B cell (primary cell): ENCODE data around the gene DZANK1. TPM values are rescaled to one million over a fixed set of nuclear protein-coding genes. Genes with fewer than 3 reads are reported as not detected.

Experiments
- ATAC-seq: fragments of 200-7000 bp; cut with Tn5 transposase; one replicate; pipeline ENCODE4 v1.10.0; 2021; ENCODE audit warnings: low read depth, mild to moderate bottlenecking, moderate number of reproducible peaks, moderate library complexity
- CTCF ChIA-PET: fragments of 350-600 bp; sonication (Branson Sonifier 250); formaldehyde crosslinking; loops from one replicate; lab custom pipeline; 2021; ENCODE audit warnings: antibody characterized with exemption, inconsistent platforms; lab: Charles Lee
- POLR2A ChIA-PET: fragments of 350-600 bp; sonication (Branson Sonifier 250); formaldehyde crosslinking; loops from one replicate; lab custom pipeline; 2021; ENCODE audit warnings: antibody characterized with exemption; lab: Charles Lee
- DNase-seq: peaks from one replicate; pipeline ENCODE4 v3.0.0; 2013
- H2AFZ ChIP-seq: 2 replicates; pipeline ENCODE4 v1.6.1; 2012; ENCODE audit warnings: mild to moderate bottlenecking, low read depth, low read length; ENCODE audit not compliant: insufficient read depth, poor library complexity, severe bottlenecking
- H3K27ac ChIP-seq, 2 donors: 1 replicate in 1 of 2; 2 replicates in 1 of 2; pipeline ENCODE4 v1.5.1; 2012 to 2013; ENCODE audit warnings: low read length in 2 of 2, mild to moderate bottlenecking in 2 of 2, moderate library complexity in 1 of 2
- H3K27me3 ChIP-seq, 4 experiments: fragments of 200-600 bp in 1 of 4; sonication (generic) in 1 of 4; replicated peaks in 1 of 4; 1 replicate in 2 of 4; 2 replicates in 2 of 4; pipeline versions ENCODE4 v1.6.1 to v1.7.0; 2013 to 2016; ENCODE audit warnings: low read length in 3 of 4, mild to moderate bottlenecking in 2 of 4, mixed read lengths in 1 of 4, moderate library complexity in 1 of 4; ENCODE audit not compliant: insufficient read depth in 4 of 4, control insufficient read depth in 3 of 4; ENCODE audit errors: control extremely low read depth in 1 of 4
- H3K36me3 ChIP-seq, 2 experiments: replicated peaks in 1 of 2; 1 replicate in 1 of 2; 2 replicates in 1 of 2; pipeline versions ENCODE4 v1.6.1 to v1.7.1; 2013; ENCODE audit warnings: low read length in 1 of 2; ENCODE audit not compliant: insufficient read depth in 2 of 2, control insufficient read depth in 1 of 2; ENCODE audit errors: control extremely low read depth in 1 of 2, extremely low read depth in 1 of 2
- H3K4me1 ChIP-seq, 2 donors: fragments of 200-600 bp in 1 of 2; sonication (generic) in 1 of 2; 1 replicate in 1 of 2; 2 replicates in 1 of 2; pipeline versions ENCODE4 v1.5.1 to v1.6.1; 2013 to 2017; ENCODE audit warnings: low read length in 2 of 2; ENCODE audit not compliant: control insufficient read depth in 2 of 2, insufficient read depth in 2 of 2
- H3K4me2 ChIP-seq: replicated peaks from 2 replicates; pipeline ENCODE3; 2012; ENCODE audit warnings: mild to moderate bottlenecking, low read depth, low read length; ENCODE audit not compliant: poor library complexity, severe bottlenecking
- H3K4me3 ChIP-seq, 5 experiments: fragments of 200-600 bp in 1 of 5; sonication (generic) in 1 of 5; 1 replicate in 3 of 5; 2 replicates in 2 of 5; pipeline versions ENCODE4 v1.5.1 to v1.7.0; 2011 to 2016; ENCODE audit warnings: low read length in 4 of 5, mild to moderate bottlenecking in 4 of 5, low read depth in 2 of 5, control low read depth in 1 of 5, moderate library complexity in 1 of 5; ENCODE audit not compliant: insufficient read depth in 1 of 5; ENCODE audit errors: control extremely low read depth in 1 of 5, extremely low read depth in 1 of 5
- H3K79me2 ChIP-seq: fragments of 200-600 bp; sonication (generic); one replicate; pipeline ENCODE4 v1.6.0; 2016; ENCODE audit warnings: low read length; ENCODE audit not compliant: control insufficient read depth, insufficient read depth
- H3K9ac ChIP-seq: fragments of 200-600 bp; sonication (generic); 2 replicates; pipeline ENCODE4 v1.6.1; 2017; ENCODE audit warnings: mild to moderate bottlenecking, low read length, moderate library complexity
- H3K9me3 ChIP-seq, 3 donors: one replicate each; pipeline versions ENCODE4 v1.6.1 to v1.7.1; 2013; ENCODE audit warnings: low read length in 2 of 3; ENCODE audit not compliant: control insufficient read depth in 2 of 3, insufficient read depth in 1 of 3; ENCODE audit errors: control extremely low read depth in 1 of 3
- H4K20me1 ChIP-seq: 2 replicates; pipeline ENCODE4 v1.6.0; 2012; ENCODE audit warnings: mild to moderate bottlenecking, low read length; ENCODE audit not compliant: insufficient read depth, control insufficient read depth, poor library complexity, severe bottlenecking
- H3K27ac Mint-ChIP-seq: one replicate; pipeline ENCODE4 v1.8.0; 2021; ENCODE audit warnings: mixed read lengths
- H3K27me3 Mint-ChIP-seq: one replicate; pipeline ENCODE4 v1.8.0; 2021; ENCODE audit warnings: mixed read lengths
- H3K4me1 Mint-ChIP-seq: one replicate; pipeline ENCODE4 v1.8.0; 2021; ENCODE audit warnings: mixed read lengths
- H3K4me3 Mint-ChIP-seq: one replicate; pipeline ENCODE4 v1.8.0; 2021; ENCODE audit warnings: mixed read lengths
- H3K9me3 Mint-ChIP-seq: one replicate; pipeline ENCODE4 v1.8.0; 2022; ENCODE audit warnings: mixed read lengths; ENCODE audit not compliant: insufficient read depth
- CTCF ChIP-seq: fragments of 200-600 bp; IDR thresholded peaks from one replicate; pipeline ENCODE4 v1.8.0; 2022; ENCODE audit warnings: antibody characterized with exemption, mild to moderate bottlenecking
- EZH2 ChIP-seq: IDR thresholded peaks from 2 replicates; pipeline ENCODE4 v1.6.1; 2012; ENCODE audit warnings: borderline replicate concordance, low read depth, mild to moderate bottlenecking, moderate library complexity, low read length; ENCODE audit not compliant: insufficient read depth, poor library complexity, severe bottlenecking
- WGBS: methylation state at CpG from one replicate; pipeline ENCODE4 v1.1.5; 2013; ENCODE audit warnings: missing lambda C conversion rate; ENCODE audit not compliant: insufficient coverage; 5-methylcytosine and 5-hydroxymethylcytosine counted together
- intact Hi-C: fragments of 100-400 bp; cut with micrococcal nuclease; formaldehyde crosslinking; loops from one replicate; pipeline ENCODE4 v1.10.0; 2022
- polyA plus RNA-seq: library from polyadenylated mRNA; depleted of rRNA; stranded (reverse); fragments of >200 nt; gene quantifications from 2 replicates; pipeline ENCODE4 v1.2.3, GENCODE V29; 2012
- total RNA-seq, 2 donors: library from RNA; stranded (reverse); fragments of 120-200 nt in 1 of 2; gene quantifications; 1 replicate in 1 of 2; 2 replicates in 1 of 2; pipeline versions ENCODE4 v1.2.3 to v1.2.4, GENCODE V29; 2013 to 2022

The DZANK1 gene
- total and polyA plus RNA-seq, 2 donors (not counting 1 experiment from before 2014, with no cell fraction given): 2.8 to 5.6 TPM

- POLR2A ChIA-PET: no interaction called here
Measured at GRCh38 chr20:18390201-18390600, 76.6 kb downstream of the DZANK1 start.

GRCh38 chr20:18388860-18389259 is 78.0 kb downstream of the DZANK1 start:
- ChIA-PET POLR2A (no interaction called here), CTCF (no interaction called here)
- no peak for TF ChIP-seq CTCF
- TF ChIP-seq EZH2: no peak
- intact Hi-C loops: no loop called here
- no peak overlapping the region for H3K4me2 ChIP-seq
- Mint-ChIP-seq H3K27ac (no peak overlapping the region), H3K4me3 (no peak overlapping the region), H3K4me1 (no peaks in the 10 kb centered on the region), H3K27me3 (no peaks in the 10 kb centered on the region), H3K9me3 (no peaks in the 10 kb centered on the region)
- H3K9ac ChIP-seq: no peak overlapping the region
- 88% methylated on average over 4 of the region's 6 CpGs for WGBS
- peaks cover 0 to 4% of the 10 kb centered on the region in 2 experiments for H3K36me3 ChIP-seq
- no peaks in the 10 kb centered on the region for H3K79me2 ChIP-seq
- no peaks in the 10 kb centered on the region for H3K27me3 ChIP-seq
- H3K4me1 ChIP-seq: no peaks in the 10 kb centered on the region
- ATAC-seq (no peak), DNase-seq (no peak)
- H3K9me3 ChIP-seq: no peaks in the 10 kb centered on the region
- H4K20me1 ChIP-seq: no peaks in the 10 kb centered on the region
- H3K27ac ChIP-seq: no peak overlapping the region
- H2AFZ ChIP-seq: no peak overlapping the region
- no peak overlapping the region for H3K4me3 ChIP-seq

More at GRCh38 chr20:18390201-18390600, 76.6 kb downstream of the DZANK1 start:
- Histone ChIP-seq H4K20me1 (no peaks in the 10 kb centered on the region), H3K9ac (no peak overlapping the region), H3K4me3 (no peak overlapping the region), H3K4me1 (no peaks in the 10 kb centered on the region), H3K4me2 (no peak overlapping the region), H3K27ac (no peak overlapping the region), H3K27me3 (no peaks in the 10 kb centered on the region), H3K79me2 (no peaks in the 10 kb centered on the region), H3K36me3 (peaks cover 0 to 4% of the 10 kb centered on the region in 2 experiments), H3K9me3 (no peaks in the 10 kb centered on the region), H2AFZ (no peak overlapping the region)
- DNase-seq (no peak), ATAC-seq (no peak)
- H3K9me3 Mint-ChIP-seq: no peaks in the 10 kb centered on the region
- intact Hi-C loops: no loop called here
- CTCF ChIA-PET: no interaction called here
- H3K4me3 Mint-ChIP-seq: no peak overlapping the region
- no peaks in the 10 kb centered on the region for H3K27me3 Mint-ChIP-seq
- 48% methylated on average over 2 of the region's 3 CpGs for WGBS
- TF ChIP-seq EZH2 (no peak), CTCF (no peak)
- H3K27ac Mint-ChIP-seq: no peak overlapping the region
- H3K4me1 Mint-ChIP-seq: no peaks in the 10 kb centered on the region
